Panc1 (cell line): ENCODE measurements around the gene SAP30BP. TPM values are rescaled to one million over a fixed set of nuclear protein-coding genes. Genes with fewer than 3 reads are reported as not detected.
"Not testable (repeated sequence)": the region's sequence is repeated elsewhere in the genome, so short reads cannot be mapped to it uniquely, and the experiment has no call there.

Source experiments
- ATAC-seq: fragments of 200-7000 bp; cut with Tn5 transposase; 2 replicates; pipeline ENCODE4 v1.9.1; 2020; ENCODE audit warnings: mild to moderate bottlenecking, moderate library complexity
- BruUV-seq: library from RNA; stranded (reverse); fragments of 400-500 nt; replicated peaks from 2 replicates; lab custom pipeline; 2021; lab: Mats Ljungman, UMichigan
- CTCF ChIA-PET: fragments of 300-600 bp; sonication (Branson Sonifier 250); formaldehyde crosslinking; loops from one replicate; lab custom pipeline; 2022; ENCODE audit warnings: antibody characterized with exemption; lab: Charles Lee
- POLR2A ChIA-PET: fragments of 300-600 bp; sonication (Branson Sonifier 250); formaldehyde crosslinking; loops from one replicate; lab custom pipeline; 2022; ENCODE audit warnings: antibody characterized with exemption; lab: Charles Lee
- DNase-seq: peaks from one replicate; pipeline ENCODE4 v3.0.0-alpha.2; 2010; ENCODE audit warnings: low read depth, low spot score
- H3K27ac ChIP-seq: 2 replicates; pipeline ENCODE4 v1.5.1; 2011; ENCODE audit warnings: mild to moderate bottlenecking, low read length, inconsistent platforms
- H3K27me3 ChIP-seq: fragments of 200-500 bp; sonication (Bioruptor generic); 2 replicates; pipeline ENCODE4 v1.6.0; 2014; ENCODE audit warnings: low read length, inconsistent platforms; ENCODE audit not compliant: control insufficient read depth, insufficient read depth
- H3K36me3 ChIP-seq: fragments of 200-500 bp; sonication (Bioruptor generic); 2 replicates; pipeline ENCODE4 v1.5.1; 2014; ENCODE audit warnings: inconsistent platforms, mild to moderate bottlenecking, low read length, moderate library complexity; ENCODE audit not compliant: control insufficient read depth, insufficient read depth
- H3K4me1 ChIP-seq: 2 replicates; pipeline ENCODE4 v1.5.1; 2011; ENCODE audit warnings: inconsistent platforms, mild to moderate bottlenecking, low read length, moderate library complexity; ENCODE audit not compliant: control insufficient read depth, insufficient read depth
- H3K4me3 ChIP-seq, 2 experiments: 2 replicates each; pipeline ENCODE4 v1.5.1; 2011 to 2012; ENCODE audit warnings: low read depth in 2 of 2, low read length in 2 of 2, mild to moderate bottlenecking in 2 of 2, inconsistent platforms in 1 of 2, moderate library complexity in 1 of 2
- H3K9me3 ChIP-seq: fragments of 200-500 bp; sonication (Bioruptor generic); 2 replicates; pipeline ENCODE4 v1.5.1; 2014; ENCODE audit warnings: low read depth, mild to moderate bottlenecking, inconsistent platforms, low read length, moderate library complexity; ENCODE audit not compliant: control insufficient read depth, insufficient read depth
- POLR2AphosphoS5 ChIP-seq: IDR thresholded peaks from 2 replicates; pipeline ENCODE4 v1.6.1; 2012; ENCODE audit warnings: mild to moderate bottlenecking, low read depth, low read length, moderate library complexity
- REST ChIP-seq, 2 experiments: IDR thresholded peaks; 2 replicates each; pipeline ENCODE4 v1.6.1; 2011 to 2012; ENCODE audit warnings: low read depth in 2 of 2, control low read depth in 1 of 2, low read length in 1 of 2, mild to moderate bottlenecking in 1 of 2, moderate library complexity in 1 of 2; ENCODE audit not compliant: insufficient read depth in 1 of 2
- SIN3A ChIP-seq: IDR thresholded peaks from 2 replicates; pipeline ENCODE4 v1.6.1; 2012; ENCODE audit warnings: low read depth, mild to moderate bottlenecking, low read length, moderate library complexity, borderline replicate concordance; ENCODE audit not compliant: insufficient read depth
- TCF7L2 ChIP-seq: IDR thresholded peaks from 2 replicates; pipeline ENCODE4 v1.6.1; 2011; ENCODE audit warnings: mild to moderate bottlenecking, low read depth, low read length, inconsistent platforms
- in situ Hi-C: cut with HindIII; loops from 2 replicates; pipeline ENCODE4 v1.10.0; 2016; ENCODE audit warnings: low sequenced_read_pairs, low pct_unique_long_range_greater_than_20kb
- intact Hi-C: fragments of 100-400 bp; cut with micrococcal nuclease; formaldehyde crosslinking; loops from one replicate; pipeline ENCODE4 v1.10.0; 2022; ENCODE audit not compliant: unreplicated experiment
- total RNA-seq: library from RNA; stranded (reverse); gene quantifications from one replicate; pipeline ENCODE4 v1.2.1, GENCODE V29; 2021; ENCODE audit not compliant: unreplicated experiment
- TF ChIP-seq, protein P1 (sequence below): fragments of 450-650 bp; IDR thresholded peaks from 2 replicates; pipeline ENCODE4 v1.5.1; 2017; ENCODE audit warnings: mild to moderate bottlenecking

SAP30BP gene
- total RNA-seq, 1 experiment from 2014 or later: 138 TPM

GRCh38 chr17:75637551-75637950, 29.6 kb upstream of the SAP30BP start:
- H3K4me3 ChIP-seq: no peak overlapping the region
- H3K36me3 ChIP-seq: no peaks in the 10 kb centered on the region
- TF ChIP-seq, protein P1, sequence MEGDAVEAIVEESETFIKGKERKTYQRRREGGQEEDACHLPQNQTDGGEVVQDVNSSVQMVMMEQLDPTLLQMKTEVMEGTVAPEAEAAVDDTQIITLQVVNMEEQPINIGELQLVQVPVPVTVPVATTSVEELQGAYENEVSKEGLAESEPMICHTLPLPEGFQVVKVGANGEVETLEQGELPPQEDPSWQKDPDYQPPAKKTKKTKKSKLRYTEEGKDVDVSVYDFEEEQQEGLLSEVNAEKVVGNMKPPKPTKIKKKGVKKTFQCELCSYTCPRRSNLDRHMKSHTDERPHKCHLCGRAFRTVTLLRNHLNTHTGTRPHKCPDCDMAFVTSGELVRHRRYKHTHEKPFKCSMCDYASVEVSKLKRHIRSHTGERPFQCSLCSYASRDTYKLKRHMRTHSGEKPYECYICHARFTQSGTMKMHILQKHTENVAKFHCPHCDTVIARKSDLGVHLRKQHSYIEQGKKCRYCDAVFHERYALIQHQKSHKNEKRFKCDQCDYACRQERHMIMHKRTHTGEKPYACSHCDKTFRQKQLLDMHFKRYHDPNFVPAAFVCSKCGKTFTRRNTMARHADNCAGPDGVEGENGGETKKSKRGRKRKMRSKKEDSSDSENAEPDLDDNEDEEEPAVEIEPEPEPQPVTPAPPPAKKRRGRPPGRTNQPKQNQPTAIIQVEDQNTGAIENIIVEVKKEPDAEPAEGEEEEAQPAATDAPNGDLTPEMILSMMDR: no peak
- no peak for TF ChIP-seq SIN3A
- no peak for TF ChIP-seq TCF7L2
- TF ChIP-seq POLR2AphosphoS5: no peak
- peaks cover 25% of the 10 kb centered on the region for H3K4me1 ChIP-seq
- POLR2A ChIA-PET: no interaction called here
- H3K27ac ChIP-seq: no peak overlapping the region
- no peaks in the 10 kb centered on the region for H3K9me3 ChIP-seq
- in situ Hi-C loops (no loop called here), intact Hi-C loops (no loop called here)
- BruUV-seq: no TSS peak
- CTCF ChIA-PET: no interaction called here
- DNase-seq: no peak
- no peaks in the 10 kb centered on the region for H3K27me3 ChIP-seq
- no peak for ATAC-seq

DNA sequence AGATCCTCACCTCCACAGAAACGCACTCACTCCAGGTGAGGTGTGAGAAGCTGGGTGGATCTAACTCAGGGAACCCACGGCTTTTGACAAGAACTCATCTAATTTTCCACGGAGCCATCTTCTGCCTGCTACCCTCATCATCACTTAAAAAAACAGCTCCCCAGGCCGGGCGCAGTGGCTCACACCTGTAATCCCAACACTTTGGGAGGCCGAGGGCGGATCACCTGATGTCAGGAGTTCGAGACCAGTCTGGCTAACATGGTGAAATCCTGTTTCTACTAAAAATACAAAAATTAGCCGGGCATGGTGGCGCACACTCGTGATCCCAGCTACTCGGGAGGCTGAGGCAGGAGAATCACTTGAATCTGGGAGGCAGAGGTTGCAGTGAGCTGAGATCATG, 29.1 kb upstream of the SAP30BP start:
- H3K9me3 ChIP-seq, H3K27me3 ChIP-seq, H3K4me3 ChIP-seq, POLR2A ChIA-PET, DNase-seq, ATAC-seq, CTCF ChIA-PET, intact Hi-C loops, BruUV-seq, H3K36me3 ChIP-seq, in situ Hi-C loops, H3K27ac ChIP-seq: not testable (repeated sequence)
- H3K4me1 ChIP-seq: peaks cover 20% of the 10 kb centered on the region

GRCh38 chr17:75638893-75639292, 28.2 kb upstream of the SAP30BP start:
- in situ Hi-C loops: no loop called here

More at GRCh38 chr17:75638893-75639292, 28.2 kb upstream of the SAP30BP start:
- ChIA-PET CTCF (no interaction called here), POLR2A (no interaction called here)
- Histone ChIP-seq H3K27ac (no peak overlapping the region), H3K36me3 (no peaks in the 10 kb centered on the region), H3K4me3 (no peak overlapping the region), H3K4me1 (peaks cover 11% of the 10 kb centered on the region), H3K9me3 (no peaks in the 10 kb centered on the region), H3K27me3 (no peaks in the 10 kb centered on the region)
- ATAC-seq (no peak), DNase-seq (no peak)
- TF ChIP-seq POLR2AphosphoS5 (no peak), TCF7L2 (no peak), SIN3A (no peak), REST (IDR thresholded peaks at IDR 0.05; ENCODE audit: insufficient read depth in 1 of 2, low read depth in 2 of 2, low read length in 1 of 2) (no peak)
- TF ChIP-seq, protein P1: no peak
- intact Hi-C loops: no loop called here
- no TSS peak for BruUV-seq
